Activated CD4-positive, alpha-beta T cell treated with anti-CD3 and anti-CD28 coated beads for 48 hours (primary cell): Measurements from ENCODE around the gene DNAH7.

ENCODE experiments used
- DNase-seq: peaks from one replicate; pipeline ENCODE4 v3.0.0-alpha.2; 2020

DNAH7 gene

GRCh38 chr2:196076778-196077568 lies 8.3 kb upstream of the DNAH7 start:
- DNase-seq, result no peak

GRCh38 chr2:196075196-196075595 lies 6.6 kb upstream of the DNAH7 start:
- DNase-seq, result no peak

GRCh38 chr2:196074631-196075030 lies 6.0 kb upstream of the DNAH7 start:
- no peak for DNase-seq

- no peak for DNase-seq
Measured at GRCh38 chr2:196073521-196073920, 4.9 kb upstream of the DNAH7 start.

GRCh38 chr2:196067088-196067382 lies 1.6 kb downstream of the DNAH7 start:
- DNase-seq, result no peak

- no peak for DNase-seq
Measured at GRCh38 chr2:196066291-196067087, 2.1 kb downstream of the DNAH7 start.

GRCh38 chr2:196063773-196064172 lies 4.9 kb downstream of the DNAH7 start:
- no peak for DNase-seq

GRCh38 chr2:196059491-196059960 lies 9.1 kb downstream of the DNAH7 start:
- DNase-seq, result no peak

- no peak for DNase-seq
Measured at GRCh38 chr2:196054631-196055030, 14.0 kb downstream of the DNAH7 start.

- DNase-seq, result no peak
Measured at GRCh38 chr2:196046123-196046917, 22.3 kb downstream of the DNAH7 start.

- DNase-seq, result no peak
Measured at GRCh38 chr2:196041786-196042185, 26.9 kb downstream of the DNAH7 start.

- DNase-seq, result no peak
Measured at GRCh38 chr2:196040218-196040617, 28.4 kb downstream of the DNAH7 start.

GRCh38 chr2:196036442-196036841 lies 32.2 kb downstream of the DNAH7 start:
- DNase-seq, result no peak

- no peak for DNase-seq
Measured at GRCh38 chr2:196018037-196018436, 50.6 kb downstream of the DNAH7 start.

GRCh38 chr2:196012314-196012713 lies 56.3 kb downstream of the DNAH7 start:
- no peak for DNase-seq

- no peak for DNase-seq
Measured at GRCh38 chr2:196000551-196000950, 68.1 kb downstream of the DNAH7 start.

- DNase-seq, result no peak
Measured at GRCh38 chr2:195998070-195998469, 70.6 kb downstream of the DNAH7 start.

GRCh38 chr2:195995499-195995898 lies 73.1 kb downstream of the DNAH7 start:
- DNase-seq, result no peak

- no peak for DNase-seq
Measured at GRCh38 chr2:195993623-195994022, 75.0 kb downstream of the DNAH7 start.

- DNase-seq, result no peak
Measured at GRCh38 chr2:195985741-195986140, 82.9 kb downstream of the DNAH7 start.

GRCh38 chr2:195984923-195985726 lies 83.5 kb downstream of the DNAH7 start:
- DNase-seq, result no peak

GRCh38 chr2:195967336-195967735 lies 101.3 kb downstream of the DNAH7 start:
- DNase-seq, result no peak

GRCh38 chr2:195961873-195962272 lies 106.8 kb downstream of the DNAH7 start:
- DNase-seq, result no peak
